Mesothelial cell of epicardium (in vitro differentiated cells): ENCODE data around the gene GEMIN2. TPM values are rescaled to one million over a fixed set of nuclear protein-coding genes. Genes with fewer than 3 reads are reported as not detected.

Experiments
- DNase-seq, 2 experiments: peaks; one replicate each; pipeline ENCODE4 v3.0.0; 2021; ENCODE audit warnings: low spot score in 2 of 2; ENCODE audit not compliant: unreplicated experiment in 2 of 2
- H3K27ac Mint-ChIP-seq: 2 replicates; pipeline ENCODE4 v1.8.0; 2021; ENCODE audit warnings: mixed read lengths
- H3K27me3 Mint-ChIP-seq: 2 replicates; pipeline ENCODE4 v1.8.0; 2021; ENCODE audit warnings: low read depth, mixed read lengths
- H3K36me3 Mint-ChIP-seq: 2 replicates; pipeline ENCODE4 v1.8.0; 2021; ENCODE audit warnings: mixed read lengths
- H3K4me1 Mint-ChIP-seq: 2 replicates; pipeline ENCODE4 v1.8.0; 2021; ENCODE audit warnings: mixed read lengths
- H3K4me3 Mint-ChIP-seq: 2 replicates; pipeline ENCODE4 v1.8.0; 2021; ENCODE audit warnings: mild to moderate bottlenecking, moderate library complexity, mixed read lengths
- H3K9me3 Mint-ChIP-seq: 2 replicates; pipeline ENCODE4 v1.8.0; 2021; ENCODE audit warnings: mixed read lengths
- CTCF ChIP-seq: fragments of 200-600 bp; sonication (generic); IDR thresholded peaks from one replicate; pipeline ENCODE4 v1.5.0; 2021; ENCODE audit warnings: antibody characterized with exemption; ENCODE audit not compliant: unreplicated experiment
- total RNA-seq: library from RNA; stranded (reverse); gene quantifications from 3 replicates; pipeline ENCODE4 v1.2.1, GENCODE V29; 2021

GEMIN2 gene
- total RNA-seq, 1 donor from 2014 or later = 13.9 TPM

- no peak for DNase-seq
- Mint-ChIP-seq H3K4me3 (peak overlapping the region; percentile 32), H3K9me3 (no peaks in the 10 kb centered on the region), H3K36me3 (peaks cover 10% of the 10 kb centered on the region), H3K27ac (peak overlapping the region; percentile 72), H3K27me3 (no peaks in the 10 kb centered on the region), H3K4me1 (peaks cover 25% of the 10 kb centered on the region)
- TF ChIP-seq CTCF = no peak
These were observed 59.1 kb downstream of the GEMIN2 start for GRCh38 chr14:39173198-39173597.

GRCh38 chr14:39174560-39175444 is 60.7 kb downstream of the GEMIN2 start, which contains the start of gene PNN:
TSS of gene PNN (plus strand) at chr14:39175254. CDS start at chr14:39175280, 26 bp downstream.
- no peak for TF ChIP-seq CTCF
- H3K36me3 Mint-ChIP-seq = peaks cover 18% of the 10 kb centered on the region
- peak; percentile 90 to 94 for DNase-seq
- no peaks in the 10 kb centered on the region for H3K9me3 Mint-ChIP-seq
- H3K4me1 Mint-ChIP-seq = peaks cover 14% of the 10 kb centered on the region
- peak within 1 kb of the TSS; percentile 100 for H3K27ac Mint-ChIP-seq
- H3K27me3 Mint-ChIP-seq = no peaks in the 10 kb centered on the region
- H3K4me3 Mint-ChIP-seq = peak within 1 kb of the TSS; percentile 95

- Mint-ChIP-seq H3K36me3 (peaks cover 19% of the 10 kb centered on the region), H3K9me3 (no peaks in the 10 kb centered on the region), H3K4me1 (peaks cover 14% of the 10 kb centered on the region), H3K27me3 (no peaks in the 10 kb centered on the region), H3K27ac (peak overlapping the region; percentile 100), H3K4me3 (peak overlapping the region; percentile 95)
- peak in 1 of 2 experiments; percentile 70 for DNase-seq
- TF ChIP-seq CTCF = no peak
These were observed 61.5 kb downstream of the GEMIN2 start for GRCh38 chr14:39175445-39176262.

DNA sequence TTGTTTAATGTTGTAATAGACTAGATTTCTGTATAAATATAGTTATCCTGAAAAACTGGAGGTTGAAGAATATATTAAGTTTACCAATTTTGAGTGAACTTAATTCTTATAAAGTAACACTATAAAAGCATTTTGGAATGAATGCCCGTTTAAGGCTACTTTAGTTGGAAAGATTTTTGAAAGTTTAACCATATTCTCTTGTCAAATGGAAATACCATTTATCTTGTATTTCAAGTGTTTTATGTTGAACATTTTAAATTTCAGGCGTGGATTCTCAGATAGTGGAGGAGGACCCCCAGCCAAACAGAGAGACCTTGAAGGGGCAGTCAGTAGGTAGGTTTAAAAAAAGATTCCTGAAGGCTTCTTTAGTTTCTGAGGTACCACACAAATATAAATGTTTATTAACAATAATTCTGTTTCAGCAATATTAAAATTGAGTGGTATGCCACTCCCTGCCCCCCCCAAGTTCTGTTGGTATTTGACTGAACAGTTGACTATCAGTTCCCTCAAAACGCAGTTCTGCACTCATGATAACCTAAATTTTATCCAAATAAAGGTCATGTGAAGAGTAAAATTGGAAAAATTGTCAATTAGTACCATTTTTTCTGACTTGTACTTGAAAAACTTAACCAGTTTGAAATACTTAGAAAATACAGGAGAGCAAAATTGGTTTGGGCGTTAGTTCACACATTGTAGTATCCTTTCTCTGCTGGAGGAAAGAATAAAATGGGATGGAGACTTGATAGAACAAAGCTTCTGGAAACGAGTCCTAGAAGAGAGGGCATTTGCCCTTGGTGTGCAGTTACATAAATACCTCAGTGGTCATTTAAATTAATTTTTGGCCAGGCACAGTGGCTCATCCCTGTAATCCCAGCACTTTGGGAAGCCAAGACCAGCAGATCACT is 62.4 kb downstream of the GEMIN2 start:
- no peaks in the 10 kb centered on the region for H3K9me3 Mint-ChIP-seq
- H3K27ac Mint-ChIP-seq = peak overlapping the region; percentile 100
- no peaks in the 10 kb centered on the region for H3K27me3 Mint-ChIP-seq
- peak overlapping the region; percentile 95 for H3K4me3 Mint-ChIP-seq
- H3K4me1 Mint-ChIP-seq = peaks cover 11% of the 10 kb centered on the region
- H3K36me3 Mint-ChIP-seq = peaks cover 19% of the 10 kb centered on the region
- no peak for DNase-seq
- no peak for TF ChIP-seq CTCF

DNA sequence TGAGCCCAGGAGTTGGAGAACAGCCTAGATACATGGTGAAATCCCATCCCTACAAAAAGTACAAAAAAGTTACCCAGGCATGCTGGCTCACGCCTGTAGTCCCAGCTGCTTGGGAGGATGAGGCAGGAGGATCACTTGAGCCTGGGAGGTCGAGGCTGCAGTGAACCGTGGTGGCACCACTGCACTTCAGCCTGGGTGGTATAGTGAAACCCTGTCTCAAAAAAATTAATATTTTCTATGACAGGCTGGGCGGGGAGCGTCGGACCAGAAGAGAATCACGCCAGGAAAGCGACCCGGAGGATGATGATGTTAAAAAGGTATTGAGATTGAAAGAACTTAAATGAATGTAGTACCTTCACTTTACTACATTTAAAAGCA is 63.0 kb downstream of the GEMIN2 start:
- Mint-ChIP-seq H3K27me3 (no peaks in the 10 kb centered on the region), H3K4me3 (peak overlapping the region; percentile 50), H3K4me1 (peaks cover 11% of the 10 kb centered on the region), H3K9me3 (no peaks in the 10 kb centered on the region), H3K36me3 (peaks cover 19% of the 10 kb centered on the region), H3K27ac (peak overlapping the region; percentile 56)
- DNase-seq = no peak
- TF ChIP-seq CTCF = no peak
